T-helper 22 cell (primary cell): ENCODE results near the gene IL3.
"Not testable (repeated sequence)": the region's sequence is repeated elsewhere in the genome, so short reads cannot be mapped to it uniquely, and the experiment has no call there.

Experiments used
- DNase-seq: peaks from one replicate; pipeline ENCODE4 v3.0.0-alpha.2; 2020; ENCODE audit warnings: low read depth

IL3 gene

GRCh38 chr5:132095424-132095972 is 35.0 kb downstream of the IL3 start:
- DNase-seq: no peak

GRCh38 chr5:132096904-132097303 is 36.4 kb downstream of the IL3 start:
- DNase-seq: no peak

GRCh38 chr5:132098151-132098594 is 37.7 kb downstream of the IL3 start:
- DNase-seq: no peak

- DNase-seq: no peak
Measured at GRCh38 chr5:132098621-132099020, 38.2 kb downstream of the IL3 start.

- no peak for DNase-seq
Measured at GRCh38 chr5:132099076-132099748, 38.8 kb downstream of the IL3 start.

DNA sequence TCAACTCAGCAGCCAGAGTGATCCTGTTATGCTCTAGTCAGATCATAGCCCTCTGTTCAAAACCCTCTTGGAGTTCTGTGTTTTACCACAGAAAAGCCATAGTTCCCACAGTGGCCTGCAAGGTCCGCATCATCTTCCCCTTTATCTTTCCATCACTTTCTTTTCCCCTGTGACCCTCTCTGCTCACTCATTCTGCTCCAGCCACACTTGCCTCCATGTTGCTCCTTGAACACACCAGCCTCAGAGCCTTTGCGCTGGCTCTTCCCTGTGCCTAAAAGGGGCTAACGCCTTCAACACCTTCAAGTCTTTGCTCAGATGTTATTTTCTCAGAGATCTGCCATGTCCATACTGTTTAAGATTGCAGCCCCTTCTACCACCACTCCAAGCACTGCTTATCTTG is 39.5 kb downstream of the IL3 start:
- DNase-seq: no peak

- peak; percentile 19 for DNase-seq
Measured at GRCh38 chr5:132100672-132101261, 40.3 kb downstream of the IL3 start.

DNA sequence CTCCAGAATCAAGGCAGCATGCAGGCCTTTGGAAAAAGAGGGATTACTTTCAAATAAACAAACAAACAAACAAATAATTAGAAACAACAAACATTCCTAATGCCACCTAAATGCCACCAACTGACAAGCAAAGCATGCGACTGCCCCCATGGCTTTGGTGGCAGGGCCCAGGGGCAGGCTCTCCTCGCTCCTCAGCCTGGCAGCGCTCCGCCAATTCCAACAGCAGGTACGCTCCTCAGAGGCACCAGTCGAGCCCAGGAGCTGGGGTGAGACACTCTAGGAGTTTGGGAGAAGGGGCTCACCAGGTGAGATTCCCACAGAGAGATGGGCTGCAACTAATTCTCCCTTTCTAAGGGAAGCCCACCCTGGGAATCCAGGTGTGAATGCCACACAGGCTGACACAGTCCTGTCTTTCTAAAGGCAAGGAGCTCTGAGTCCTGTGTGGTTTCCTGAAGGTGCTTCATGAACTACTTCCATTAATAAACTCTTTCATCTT is 41.0 kb downstream of the IL3 start:
- no peak for DNase-seq

GRCh38 chr5:132102101-132102701 is 41.7 kb downstream of the IL3 start:
- peak; percentile 63 for DNase-seq

- DNase-seq: no peak
Measured at GRCh38 chr5:132102944-132103331, 42.5 kb downstream of the IL3 start.

GRCh38 chr5:132103332-132103951 is 43.0 kb downstream of the IL3 start:
- DNase-seq: peak; percentile 74

DNA sequence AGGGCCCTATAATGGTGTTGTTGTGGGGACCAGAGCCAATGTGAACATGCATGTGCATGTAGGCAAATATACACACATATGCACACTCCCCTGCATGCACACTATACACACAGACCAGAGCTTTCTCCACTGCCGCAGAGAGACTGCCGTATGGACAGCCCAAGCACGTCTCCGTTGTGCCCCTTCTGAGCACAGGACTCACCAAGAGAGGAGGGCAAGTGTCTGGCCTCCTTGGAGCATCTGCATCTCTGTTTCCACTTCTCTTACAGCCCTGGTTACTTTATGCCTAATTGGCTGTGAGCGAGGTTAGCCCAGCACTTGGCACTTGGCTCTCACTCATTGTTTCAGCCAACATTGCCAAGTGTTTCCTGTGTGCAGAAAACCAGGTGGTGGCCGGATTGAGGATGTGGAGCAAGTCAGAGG is 43.5 kb downstream of the IL3 start:
- DNase-seq: no peak

DNA sequence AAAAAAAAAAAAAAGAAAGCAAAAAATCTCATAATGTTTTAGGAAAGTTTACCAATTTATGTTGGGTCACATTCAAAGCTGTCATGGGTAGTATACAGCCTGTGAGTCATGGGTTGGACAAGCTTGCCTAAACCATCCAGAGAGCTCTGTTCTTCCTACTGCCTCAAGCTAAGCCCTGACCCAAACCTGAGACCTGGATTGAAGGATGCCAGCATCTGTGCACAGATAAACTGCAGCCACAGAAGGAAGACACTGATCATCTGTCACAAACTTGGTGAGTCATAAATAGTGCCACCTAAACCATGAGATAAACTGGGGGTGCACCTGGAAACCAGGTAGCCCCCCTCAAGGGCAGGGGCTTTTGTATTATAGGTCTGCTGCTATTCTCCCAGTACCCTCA is 44.1 kb downstream of the IL3 start:
- DNase-seq: no peak

DNA sequence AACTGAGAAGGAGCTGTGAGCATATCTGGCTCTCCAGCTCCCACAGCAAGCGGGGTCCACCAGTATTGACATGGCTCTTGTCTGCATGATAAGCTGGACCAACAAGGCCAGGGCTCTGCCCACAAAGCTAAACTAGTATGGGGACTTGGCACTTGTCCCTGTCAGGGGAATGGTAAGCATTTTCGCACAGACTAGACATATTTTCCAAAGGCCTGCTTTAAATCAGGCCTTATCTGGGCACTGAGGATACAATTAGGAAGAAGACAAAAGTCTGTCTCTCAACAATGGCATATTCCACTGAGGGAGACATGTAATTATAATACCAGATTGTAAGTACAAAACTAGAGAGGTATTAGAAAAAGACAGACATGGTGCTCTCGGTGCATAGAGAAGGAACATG is 45.2 kb downstream of the IL3 start:
- DNase-seq: no peak

GRCh38 chr5:132108495-132108894 is 48.0 kb downstream of the IL3 start:
- not testable (repeated sequence) for DNase-seq

GRCh38 chr5:132108957-132109356 is 48.5 kb downstream of the IL3 start:
- not testable (repeated sequence) for DNase-seq

DNA sequence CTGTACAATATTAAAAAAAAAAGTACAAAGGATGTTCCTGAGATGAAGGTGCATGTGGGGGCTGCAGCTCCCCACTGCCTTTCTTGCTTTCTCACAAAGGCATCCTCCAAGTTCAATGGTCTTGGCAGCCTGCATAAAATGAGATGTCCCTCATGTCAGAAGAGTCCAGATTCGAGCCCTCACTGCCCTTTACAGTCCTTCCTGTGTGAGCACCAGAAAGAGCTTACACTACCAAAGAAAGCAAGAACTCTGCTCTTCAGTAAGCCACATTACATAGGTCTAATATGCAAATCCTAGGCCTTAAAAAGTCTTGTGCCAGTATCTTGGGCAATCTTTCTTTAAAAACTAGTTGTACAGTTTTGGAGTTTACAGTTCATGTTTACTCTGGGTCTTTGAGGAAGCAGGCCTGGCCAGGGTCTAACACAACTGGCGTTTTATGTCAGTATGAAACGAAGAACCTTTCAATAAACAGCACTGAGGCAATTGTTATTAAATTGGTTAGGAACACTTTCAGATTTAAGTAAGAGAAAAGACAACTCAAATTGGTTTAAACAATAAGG is 49.1 kb downstream of the IL3 start:
- no peak for DNase-seq

GRCh38 chr5:132110195-132110594 is 49.7 kb downstream of the IL3 start:
- DNase-seq: no peak

DNA sequence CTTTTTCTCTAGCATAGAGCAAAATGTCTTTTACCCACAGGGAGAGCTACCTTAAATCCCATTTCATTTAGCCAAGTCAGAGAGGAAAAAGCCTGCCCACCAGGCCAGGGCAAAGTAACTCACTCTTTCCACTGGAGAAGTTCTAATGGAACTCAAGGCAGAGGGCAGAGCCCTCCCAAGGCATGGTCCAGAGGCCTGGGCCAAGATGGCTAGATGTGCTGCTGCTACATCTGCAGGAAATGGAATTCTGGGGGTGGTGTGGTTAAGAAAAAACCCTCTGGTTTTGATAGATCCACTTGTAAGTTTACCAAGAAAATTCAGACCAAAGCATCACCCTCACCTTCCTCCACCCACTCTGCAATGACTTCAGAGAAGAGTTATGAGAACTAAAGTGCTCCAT is 50.5 kb downstream of the IL3 start:
- no peak for DNase-seq

DNA sequence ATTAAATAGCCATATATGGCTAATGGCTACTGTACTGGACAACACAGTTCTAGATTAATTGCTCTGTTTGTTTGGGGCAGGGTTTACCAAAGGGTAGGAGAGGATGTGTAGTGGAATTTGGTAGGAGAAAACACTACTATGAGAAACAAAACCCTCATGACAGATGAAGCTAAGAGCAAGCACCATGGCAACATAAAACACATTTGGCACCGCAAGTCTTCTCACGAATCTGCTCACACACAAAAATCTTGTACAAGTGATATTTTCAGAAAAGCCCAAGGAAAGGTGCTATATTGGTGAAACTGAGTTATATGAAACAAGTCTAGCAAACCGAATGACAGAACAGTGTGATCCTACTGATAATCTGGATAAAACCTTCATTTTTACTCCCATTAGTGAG is 51.7 kb downstream of the IL3 start:
- DNase-seq: no peak
